Ureter (tissue), 1 donor: ENCODE results near the gene APMAP. TPM values are rescaled to one million over a fixed set of nuclear protein-coding genes. Genes with fewer than 3 reads are reported as not detected.

Experiments used
- total RNA-seq: library from RNA; stranded (reverse); gene quantifications from one replicate; pipeline ENCODE4 v1.2.4, GENCODE V29; 2023
- donor health status: DM: yes; HTN: yes; CAD: no.

APMAP gene
- total RNA-seq, 1 donor from 2014 or later = 74.0 TPM

Other genes with a start within 250 kb of the APMAP start
- 1.6 TPM for gene CST7, start 43.5 kb downstream of the APMAP start, total RNA-seq
- 33.7 TPM for gene ACSS1, start 65.4 kb upstream of the APMAP start, total RNA-seq
- not detected for gene VSX1, start 89.4 kb upstream of the APMAP start, total RNA-seq
- 53.3 TPM for gene ENTPD6, start 203.0 kb upstream of the APMAP start, total RNA-seq